ENCODE measurements around the gene RNF149.

Gene RNF149

DNA sequence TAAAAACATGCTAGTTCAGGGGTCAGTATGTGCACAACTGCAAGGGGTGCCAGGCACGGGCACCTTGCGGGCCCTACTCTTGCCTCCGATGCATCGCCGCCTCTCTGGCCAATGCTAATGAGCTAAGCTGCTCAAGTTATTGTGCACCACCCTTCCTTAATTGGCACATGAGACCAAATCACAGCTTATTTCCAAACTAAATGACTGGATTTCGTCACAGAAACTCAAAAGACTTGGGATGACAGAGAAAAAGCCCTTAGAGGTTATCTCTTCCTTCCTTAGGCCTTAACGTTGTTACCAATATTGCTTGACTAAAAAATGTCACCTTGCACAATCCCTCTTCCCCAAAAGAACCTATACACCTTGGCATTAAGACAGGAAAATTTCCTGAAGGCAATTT is 7.7 kb downstream of the RNF149 start:
- H3K27ac ChIP-seq: peak overlapping the region in 3 of 21 experiments; percentile 11 to 35 (median 16)
- H3K4me3 ChIP-seq: no peak overlapping the region

DNA sequence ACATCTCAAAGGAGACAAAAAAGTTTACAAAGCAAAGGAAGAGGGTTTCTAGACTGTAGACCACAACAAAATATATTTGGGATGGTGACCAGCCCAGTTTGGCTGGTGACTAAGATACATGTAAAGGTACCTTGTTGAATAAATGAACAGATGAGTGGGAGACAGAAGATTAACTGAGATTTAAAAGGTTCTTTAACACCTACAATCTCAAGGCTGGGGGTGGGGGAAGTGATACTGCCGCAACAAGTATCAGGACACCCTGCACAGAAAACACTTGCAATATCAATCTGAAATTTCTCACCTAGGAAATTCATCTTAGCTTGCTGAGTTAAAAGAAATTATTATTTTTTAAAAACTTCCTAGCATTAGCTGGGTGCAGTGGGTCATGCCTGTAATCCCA is 8.3 kb downstream of the RNF149 start:
- no peak overlapping the region for H3K27ac ChIP-seq
- no peak overlapping the region for H3K4me3 ChIP-seq

DNA sequence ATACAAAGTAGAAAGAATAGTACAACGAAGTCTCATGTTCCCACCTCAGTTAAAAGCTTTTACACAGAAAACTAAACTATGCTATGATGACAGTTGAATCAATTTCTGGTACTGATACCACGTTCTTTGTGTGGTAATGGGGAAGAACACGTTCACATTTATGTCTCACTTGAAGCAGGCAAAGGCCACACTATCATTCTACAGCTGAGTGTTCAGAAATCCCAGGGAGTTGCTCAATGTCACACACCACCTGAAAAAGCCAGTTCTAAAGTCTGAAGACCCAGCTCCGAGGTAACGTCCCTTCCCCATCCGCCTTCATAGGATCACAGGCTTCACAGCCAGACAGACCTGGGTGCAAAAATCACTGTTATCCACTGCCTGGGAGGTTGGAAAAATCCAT is 8.9 kb downstream of the RNF149 start:
- Histone ChIP-seq H3K4me3 (no peak overlapping the region), H3K27ac (peak overlapping the region in 1 of 21 experiments; percentile 13)

DNA sequence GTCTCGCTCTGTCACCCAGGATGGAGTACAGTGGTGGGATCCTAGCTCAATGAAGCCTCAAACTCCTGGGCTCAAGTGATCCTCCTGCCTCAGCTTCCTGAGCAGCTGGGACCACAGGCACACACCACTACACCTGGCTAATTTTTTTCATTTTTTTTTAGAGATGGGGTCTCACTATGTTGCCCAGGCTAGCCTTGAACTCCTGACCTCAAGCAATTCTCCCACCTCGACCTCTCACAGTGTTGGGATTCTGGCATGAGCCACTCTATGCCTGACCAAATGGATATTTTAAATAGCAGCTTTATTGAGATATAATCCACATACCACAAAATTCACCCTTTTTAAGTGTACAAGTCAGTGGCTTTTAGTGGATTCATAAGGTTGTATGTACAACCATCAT is 11.1 kb downstream of the RNF149 start:
- Histone ChIP-seq H3K4me3 (no peak overlapping the region), H3K27ac (peak overlapping the region in 2 of 21 experiments; percentile 22 to 28)

DNA sequence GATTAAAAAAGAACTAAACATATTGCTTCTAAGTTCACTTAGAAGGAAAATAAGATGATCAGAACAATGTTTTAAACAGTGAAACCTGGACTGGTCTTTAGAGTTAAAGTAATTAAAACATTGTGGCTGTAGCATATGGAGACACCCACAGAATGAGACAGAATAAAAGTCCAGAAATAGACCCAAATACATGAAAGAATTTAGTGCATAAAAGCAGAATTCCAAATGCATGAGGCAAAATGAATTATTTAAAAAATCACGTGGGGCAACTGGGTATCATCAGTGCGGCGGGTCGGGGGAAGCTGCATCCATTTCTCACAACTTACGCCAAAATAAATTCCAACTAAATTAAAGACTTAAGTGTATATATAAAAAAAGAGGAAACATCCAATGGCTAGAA is 12.1 kb downstream of the RNF149 start:
- no peak overlapping the region for H3K4me3 ChIP-seq
- peak overlapping the region in 2 of 21 experiments; percentile 28 to 37 for H3K27ac ChIP-seq

DNA sequence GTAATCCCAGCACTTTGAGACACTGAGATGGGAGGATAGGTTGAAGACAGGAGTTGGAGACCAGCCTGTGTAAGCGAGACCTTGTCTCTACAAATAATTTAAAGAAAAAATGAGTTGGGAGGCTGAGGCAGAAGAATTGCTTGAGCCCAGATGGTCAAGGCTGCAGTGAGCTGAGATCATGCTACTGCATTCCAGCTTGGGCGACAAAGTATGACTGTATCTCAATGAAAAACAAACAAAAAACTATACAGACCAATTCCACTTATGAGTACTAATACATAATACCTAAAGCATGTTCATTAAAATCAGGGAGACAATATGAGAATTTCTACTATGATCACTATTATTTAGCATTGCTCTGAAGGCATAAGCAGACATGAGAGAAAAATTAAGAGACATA is 12.6 kb downstream of the RNF149 start:
- no peak overlapping the region for H3K4me3 ChIP-seq
- H3K27ac ChIP-seq: peak overlapping the region in 1 of 21 experiments; percentile 37

- no peak overlapping the region for H3K4me3 ChIP-seq
- H3K27ac ChIP-seq: no peak overlapping the region
Observed at GRCh38 chr2:101294861-101295260, 13.6 kb downstream of the RNF149 start.

GRCh38 chr2:101293544-101293943 is 15.0 kb downstream of the RNF149 start:
- H3K27ac ChIP-seq: no peak overlapping the region
- H3K4me3 ChIP-seq: no peak overlapping the region

- H3K27ac ChIP-seq: no peak overlapping the region
- H3K4me3 ChIP-seq: no peak overlapping the region
Observed at GRCh38 chr2:101291973-101292372, 16.5 kb downstream of the RNF149 start.

- Histone ChIP-seq H3K4me3 (no peak overlapping the region), H3K27ac (no peak overlapping the region)
Observed at GRCh38 chr2:101290711-101291110, 17.8 kb downstream of the RNF149 start.

- no peak overlapping the region for H3K4me3 ChIP-seq
- H3K27ac ChIP-seq: no peak overlapping the region
Observed at GRCh38 chr2:101287303-101287702, 21.2 kb downstream of the RNF149 start.

DNA sequence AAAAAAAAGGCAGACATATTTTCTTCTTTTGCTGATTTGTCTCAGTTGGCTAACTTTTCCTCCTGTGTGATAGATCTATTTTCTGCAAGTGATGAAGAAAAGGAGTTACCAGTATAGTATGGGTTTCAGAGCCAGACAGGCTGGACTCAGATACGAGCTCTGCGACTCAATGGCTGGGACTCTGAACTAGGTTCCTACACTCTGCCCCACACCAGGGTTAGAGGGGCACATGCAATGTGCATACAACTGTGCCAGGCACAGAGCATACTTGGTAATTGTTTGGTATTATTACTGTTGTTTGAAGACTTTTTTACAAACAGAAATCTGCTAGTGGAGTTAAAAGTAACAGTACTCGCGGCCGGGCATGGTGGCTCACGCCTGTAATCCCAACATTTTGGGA is 21.8 kb downstream of the RNF149 start:
- Histone ChIP-seq H3K27ac (no peak overlapping the region), H3K4me3 (no peak overlapping the region)

DNA sequence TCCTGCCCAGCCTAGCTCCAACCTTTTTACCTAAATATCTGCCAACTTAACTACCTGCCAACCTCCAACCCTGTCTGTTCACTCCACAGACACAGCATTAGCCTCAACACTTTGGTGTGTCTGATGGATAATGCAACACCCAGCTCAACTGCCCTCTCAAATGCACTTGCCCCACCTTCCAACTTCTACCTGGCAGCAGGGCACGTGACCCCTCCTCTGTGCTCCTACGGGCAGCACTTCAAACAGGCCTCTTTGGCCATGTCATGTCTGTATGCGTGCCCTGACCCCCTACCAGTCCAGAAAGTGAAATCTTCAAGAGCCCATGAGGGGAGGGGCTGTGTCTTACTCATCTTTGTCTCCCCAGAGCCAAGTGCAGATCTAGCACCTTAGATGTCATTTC is 25.5 kb downstream of the RNF149 start:
- no peak overlapping the region for H3K4me3 ChIP-seq
- H3K27ac ChIP-seq: no peak overlapping the region

GRCh38 chr2:101281482-101281881 is 27.0 kb downstream of the RNF149 start:
- no peak overlapping the region for H3K4me3 ChIP-seq
- H3K27ac ChIP-seq: no peak overlapping the region

- no peak overlapping the region for H3K27ac ChIP-seq
- no peak overlapping the region for H3K4me3 ChIP-seq
Observed at GRCh38 chr2:101278925-101279324, 29.6 kb downstream of the RNF149 start.

DNA sequence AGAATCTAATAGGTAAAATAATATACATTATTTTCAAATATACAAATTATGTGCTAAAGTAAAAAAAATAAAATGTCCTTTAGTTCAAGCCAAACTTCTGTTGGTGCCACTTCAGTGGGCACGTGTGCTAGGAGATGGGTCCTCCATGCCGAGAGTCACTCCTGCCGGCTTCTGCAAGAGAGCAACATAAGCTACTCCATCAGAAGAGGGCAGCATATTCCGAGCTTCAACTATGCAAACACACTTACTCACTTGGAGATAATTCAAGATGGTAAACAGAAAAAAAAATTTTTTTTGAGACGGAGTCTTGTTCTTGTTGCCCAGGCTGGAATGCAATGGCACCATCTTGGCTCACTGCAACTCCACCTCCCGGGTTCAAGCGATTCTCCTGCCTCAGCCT is 31.4 kb downstream of the RNF149 start:
- H3K4me3 ChIP-seq: no peak overlapping the region
- no peak overlapping the region for H3K27ac ChIP-seq

GRCh38 chr2:101274142-101274541 is 34.4 kb downstream of the RNF149 start:
- Histone ChIP-seq H3K4me3 (no peak overlapping the region), H3K27ac (no peak overlapping the region)

DNA sequence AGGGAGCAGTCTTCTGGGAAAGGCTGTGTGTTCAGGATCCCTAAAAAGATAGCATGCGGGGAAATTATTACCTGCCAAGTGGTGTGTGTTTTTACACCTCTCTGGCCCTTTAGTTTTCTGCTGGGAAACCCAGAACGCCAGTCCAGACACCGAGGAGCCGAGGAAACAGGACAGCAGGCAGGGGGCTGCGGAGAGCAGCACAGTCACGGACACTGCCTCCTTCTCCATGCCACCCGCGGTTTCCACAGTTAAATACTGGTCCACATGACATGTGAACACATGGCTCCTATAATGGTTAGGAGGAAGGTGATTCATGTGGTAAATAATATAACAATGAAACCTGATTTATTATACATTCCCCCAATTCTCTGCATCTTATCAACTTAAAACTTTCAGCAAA is 35.4 kb downstream of the RNF149 start:
- H3K27ac ChIP-seq: no peak overlapping the region
- no peak overlapping the region for H3K4me3 ChIP-seq

GRCh38 chr2:101272045-101272784 is 36.3 kb downstream of the RNF149 start:
- H3K27ac ChIP-seq: peak overlapping the region in 1 of 21 experiments; percentile 19
- no peak overlapping the region for H3K4me3 ChIP-seq

DNA sequence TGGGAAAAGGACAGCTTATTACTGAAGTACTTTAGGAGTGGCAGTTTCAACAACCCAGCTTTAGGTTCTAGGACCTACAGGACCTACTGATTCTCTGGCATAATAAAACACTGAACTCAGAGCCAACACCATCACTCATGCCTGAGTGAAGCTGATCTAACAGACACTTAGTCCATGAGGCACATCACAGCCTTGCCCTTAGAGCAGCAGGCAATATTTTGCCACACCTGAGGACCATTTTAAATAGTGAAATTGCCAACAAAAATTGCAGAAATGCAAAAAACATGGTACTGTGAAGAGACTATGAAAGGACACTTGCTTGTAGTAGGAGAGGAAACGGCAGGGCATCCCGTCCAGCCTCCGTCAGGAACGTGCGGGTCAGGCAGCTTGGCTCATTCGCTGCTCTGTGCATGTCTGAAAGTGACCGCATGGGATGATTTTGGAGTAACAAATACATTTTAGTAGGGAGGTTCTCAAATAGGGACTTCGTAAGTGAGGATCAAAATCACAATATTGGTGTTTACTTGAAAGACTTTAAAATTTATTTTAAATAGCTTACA is 37.7 kb downstream of the RNF149 start:
- Histone ChIP-seq H3K4me3 (no peak overlapping the region), H3K27ac (no peak overlapping the region)

Measured in skin epidermis (tissue), 12 donors.